ENCODE results near the gene BTBD17.

BTBD17 gene

GRCh38 chr17:74354123-74354522 is 7.5 kb downstream of the BTBD17 start:
- FAIRE-seq, result peak; percentile 89
- TF ChIP-seq POU2F2 (IDR thresholded peaks at IDR 0.05; ENCODE audit: low read depth, low read length), result no peak
- TF ChIP-seq POLR2AphosphoS5 (IDR thresholded peaks at IDR 0.05; ENCODE audit: low read depth, low read length), result no peak
- TF ChIP-seq SPI1 (IDR thresholded peaks at IDR 0.05; ENCODE audit: low read depth, low read length), result no peak
- TF ChIP-seq PAX5 (IDR thresholded peaks at IDR 0.05; ENCODE audit: insufficient read depth, low read length, severe bottlenecking), result no peak
- no peak for TF ChIP-seq POLR2A (IDR thresholded peaks at IDR 0.05; ENCODE audit: low read depth, low read length)
- TF ChIP-seq TAF1 (IDR thresholded peaks at IDR 0.05; ENCODE audit: low read depth, low read length), result no peak
- peak; percentile 85 for DNase-seq (ENCODE audit: insufficient read length, low spot score)

- TF ChIP-seq POLR2AphosphoS5 (IDR thresholded peaks at IDR 0.05; ENCODE audit: low read depth, low read length) (no peak), TAF1 (IDR thresholded peaks at IDR 0.05; ENCODE audit: low read depth, low read length) (no peak), POLR2A (IDR thresholded peaks at IDR 0.05; ENCODE audit: low read depth, low read length) (no peak), POU2F2 (IDR thresholded peaks at IDR 0.05; ENCODE audit: low read depth, low read length) (no peak), PAX5 (IDR thresholded peaks at IDR 0.05; ENCODE audit: insufficient read depth, low read length, severe bottlenecking) (no peak), SPI1 (IDR thresholded peaks at IDR 0.05; ENCODE audit: low read depth, low read length) (no peak)
- FAIRE-seq (no peak), DNase-seq (ENCODE audit: insufficient read length, low spot score) (no peak)
Measured at GRCh38 chr17:74353446-74354060, 8.1 kb downstream of the BTBD17 start.

GRCh38 chr17:74351552-74352210 is 10.0 kb downstream of the BTBD17 start:
- FAIRE-seq (peak; percentile 20), DNase-seq (ENCODE audit: insufficient read length, low spot score) (no peak)
- TF ChIP-seq POLR2A (IDR thresholded peaks at IDR 0.05; ENCODE audit: low read depth, low read length), result no peak
- no peak for TF ChIP-seq PAX5 (IDR thresholded peaks at IDR 0.05; ENCODE audit: insufficient read depth, low read length, severe bottlenecking)
- no peak for TF ChIP-seq SPI1 (IDR thresholded peaks at IDR 0.05; ENCODE audit: low read depth, low read length)
- TF ChIP-seq POLR2AphosphoS5 (IDR thresholded peaks at IDR 0.05; ENCODE audit: low read depth, low read length), result no peak
- TF ChIP-seq TAF1 (IDR thresholded peaks at IDR 0.05; ENCODE audit: low read depth, low read length), result no peak
- no peak for TF ChIP-seq POU2F2 (IDR thresholded peaks at IDR 0.05; ENCODE audit: low read depth, low read length)

- no peak for DNase-seq (ENCODE audit: insufficient read length, low spot score)
- TF ChIP-seq PAX5 (IDR thresholded peaks at IDR 0.05; ENCODE audit: insufficient read depth, low read length, severe bottlenecking) (no peak), SPI1 (IDR thresholded peaks at IDR 0.05; ENCODE audit: low read depth, low read length) (no peak), POLR2AphosphoS5 (IDR thresholded peaks at IDR 0.05; ENCODE audit: low read depth, low read length) (no peak), TAF1 (IDR thresholded peaks at IDR 0.05; ENCODE audit: low read depth, low read length) (no peak), POLR2A (IDR thresholded peaks at IDR 0.05; ENCODE audit: low read depth, low read length) (no peak), POU2F2 (IDR thresholded peaks at IDR 0.05; ENCODE audit: low read depth, low read length) (no peak)
- no peak for FAIRE-seq
Measured at GRCh38 chr17:74350486-74350885, 11.2 kb downstream of the BTBD17 start.

- no peak for FAIRE-seq
- TF ChIP-seq POLR2A (IDR thresholded peaks at IDR 0.05; ENCODE audit: low read depth, low read length) (no peak), TAF1 (IDR thresholded peaks at IDR 0.05; ENCODE audit: low read depth, low read length) (no peak), PAX5 (IDR thresholded peaks at IDR 0.05; ENCODE audit: insufficient read depth, low read length, severe bottlenecking) (no peak), SPI1 (IDR thresholded peaks at IDR 0.05; ENCODE audit: low read depth, low read length) (no peak), POU2F2 (IDR thresholded peaks at IDR 0.05; ENCODE audit: low read depth, low read length) (no peak), POLR2AphosphoS5 (IDR thresholded peaks at IDR 0.05; ENCODE audit: low read depth, low read length) (no peak)
Measured at GRCh38 chr17:74349120-74349519, 12.5 kb downstream of the BTBD17 start.

GRCh38 chr17:74347646-74348045 is 14.0 kb downstream of the BTBD17 start:
- DNase-seq (ENCODE audit: insufficient read length, low spot score) (no peak), FAIRE-seq (no peak)
- TF ChIP-seq POLR2A (IDR thresholded peaks at IDR 0.05; ENCODE audit: low read depth, low read length), result no peak
- no peak for TF ChIP-seq SPI1 (IDR thresholded peaks at IDR 0.05; ENCODE audit: low read depth, low read length)
- TF ChIP-seq TAF1 (IDR thresholded peaks at IDR 0.05; ENCODE audit: low read depth, low read length), result no peak
- no peak for TF ChIP-seq POLR2AphosphoS5 (IDR thresholded peaks at IDR 0.05; ENCODE audit: low read depth, low read length)
- TF ChIP-seq PAX5 (IDR thresholded peaks at IDR 0.05; ENCODE audit: insufficient read depth, low read length, severe bottlenecking), result no peak
- TF ChIP-seq POU2F2 (IDR thresholded peaks at IDR 0.05; ENCODE audit: low read depth, low read length), result no peak

More at GRCh38 chr17:74349120-74349519, 12.5 kb downstream of the BTBD17 start:
- no peak for DNase-seq (ENCODE audit: insufficient read length, low spot score)

GRCh38 chr17:74345433-74346241 is 16.0 kb downstream of the BTBD17 start:
- TF ChIP-seq POLR2AphosphoS5 (IDR thresholded peaks at IDR 0.05; ENCODE audit: low read depth, low read length), result no peak
- no peak for TF ChIP-seq POLR2A (IDR thresholded peaks at IDR 0.05; ENCODE audit: low read depth, low read length)
- TF ChIP-seq PAX5 (IDR thresholded peaks at IDR 0.05; ENCODE audit: insufficient read depth, low read length, severe bottlenecking), result no peak
- no peak for TF ChIP-seq SPI1 (IDR thresholded peaks at IDR 0.05; ENCODE audit: low read depth, low read length)
- TF ChIP-seq TAF1 (IDR thresholded peaks at IDR 0.05; ENCODE audit: low read depth, low read length), result no peak
- no peak for TF ChIP-seq POU2F2 (IDR thresholded peaks at IDR 0.05; ENCODE audit: low read depth, low read length)
- FAIRE-seq (no peak), DNase-seq (ENCODE audit: insufficient read length, low spot score) (no peak)

GRCh38 chr17:74344658-74345057 is 17.0 kb downstream of the BTBD17 start:
- no peak for TF ChIP-seq POU2F2 (IDR thresholded peaks at IDR 0.05; ENCODE audit: low read depth, low read length)
- no peak for TF ChIP-seq SPI1 (IDR thresholded peaks at IDR 0.05; ENCODE audit: low read depth, low read length)
- no peak for TF ChIP-seq POLR2A (IDR thresholded peaks at IDR 0.05; ENCODE audit: low read depth, low read length)
- no peak for TF ChIP-seq PAX5 (IDR thresholded peaks at IDR 0.05; ENCODE audit: insufficient read depth, low read length, severe bottlenecking)
- TF ChIP-seq POLR2AphosphoS5 (IDR thresholded peaks at IDR 0.05; ENCODE audit: low read depth, low read length), result no peak
- TF ChIP-seq TAF1 (IDR thresholded peaks at IDR 0.05; ENCODE audit: low read depth, low read length), result no peak
- no peak for FAIRE-seq
- no peak for DNase-seq (ENCODE audit: insufficient read length, low spot score)
